Measurements from ENCODE around the gene LIN52.

DNA sequence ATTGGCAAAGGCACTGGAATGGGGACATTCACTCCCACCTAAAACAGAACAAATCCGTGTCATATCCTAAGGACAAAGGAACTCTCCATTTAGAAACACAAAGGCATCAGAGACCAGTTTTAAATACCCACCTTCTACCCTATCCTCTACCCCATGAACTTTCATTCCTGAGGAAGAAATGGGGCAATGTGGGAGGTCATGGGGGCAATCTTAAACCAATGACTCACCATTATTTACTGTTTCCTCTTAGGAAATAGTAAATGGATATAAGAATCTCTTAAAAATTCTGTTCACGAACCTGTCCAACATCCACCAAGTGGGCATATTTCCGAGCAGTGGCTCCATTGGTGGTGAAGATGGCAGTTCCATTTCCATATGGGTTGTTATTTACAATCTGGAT lies 19.9 kb upstream of the LIN52 start:
- TF ChIP-seq, protein P1, sequence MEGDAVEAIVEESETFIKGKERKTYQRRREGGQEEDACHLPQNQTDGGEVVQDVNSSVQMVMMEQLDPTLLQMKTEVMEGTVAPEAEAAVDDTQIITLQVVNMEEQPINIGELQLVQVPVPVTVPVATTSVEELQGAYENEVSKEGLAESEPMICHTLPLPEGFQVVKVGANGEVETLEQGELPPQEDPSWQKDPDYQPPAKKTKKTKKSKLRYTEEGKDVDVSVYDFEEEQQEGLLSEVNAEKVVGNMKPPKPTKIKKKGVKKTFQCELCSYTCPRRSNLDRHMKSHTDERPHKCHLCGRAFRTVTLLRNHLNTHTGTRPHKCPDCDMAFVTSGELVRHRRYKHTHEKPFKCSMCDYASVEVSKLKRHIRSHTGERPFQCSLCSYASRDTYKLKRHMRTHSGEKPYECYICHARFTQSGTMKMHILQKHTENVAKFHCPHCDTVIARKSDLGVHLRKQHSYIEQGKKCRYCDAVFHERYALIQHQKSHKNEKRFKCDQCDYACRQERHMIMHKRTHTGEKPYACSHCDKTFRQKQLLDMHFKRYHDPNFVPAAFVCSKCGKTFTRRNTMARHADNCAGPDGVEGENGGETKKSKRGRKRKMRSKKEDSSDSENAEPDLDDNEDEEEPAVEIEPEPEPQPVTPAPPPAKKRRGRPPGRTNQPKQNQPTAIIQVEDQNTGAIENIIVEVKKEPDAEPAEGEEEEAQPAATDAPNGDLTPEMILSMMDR (IDR thresholded peaks at IDR 0.05; ENCODE audit: extremely low read depth in 1 of 2, insufficient read depth in 1 of 2, low read depth in 1 of 2, low read length in 2 of 2) = no peak
- TF ChIP-seq EZH2 (IDR thresholded peaks at IDR 0.05; ENCODE audit: borderline replicate concordance, low read depth, low read length, severe bottlenecking) = no peak
- no peak for TF ChIP-seq POLR2AphosphoS5 (IDR thresholded peaks at IDR 0.05; ENCODE audit: insufficient read depth, low read depth, low read length)
- TF ChIP-seq POLR2A (IDR thresholded peaks at IDR 0.05; ENCODE audit: low read depth, low read length) = no peak
- no peak for TF ChIP-seq FOS (IDR thresholded peaks at IDR 0.05; ENCODE audit: borderline replicate concordance, insufficient read depth, low read length)
- TF ChIP-seq, protein P2, sequence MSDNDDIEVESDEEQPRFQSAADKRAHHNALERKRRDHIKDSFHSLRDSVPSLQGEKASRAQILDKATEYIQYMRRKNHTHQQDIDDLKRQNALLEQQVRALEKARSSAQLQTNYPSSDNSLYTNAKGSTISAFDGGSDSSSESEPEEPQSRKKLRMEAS (IDR thresholded peaks at IDR 0.05; ENCODE audit: insufficient read depth, insufficient read length) = no peak
- TF ChIP-seq MYC (IDR thresholded peaks at IDR 0.05; ENCODE audit: low read depth, low read length) = no peak
- peak; percentile 50 for TF ChIP-seq JUN (IDR thresholded peaks at IDR 0.05; ENCODE audit: borderline replicate concordance, insufficient read depth, insufficient read length, low read depth)

All from endothelial cell of umbilical vein (primary cell).